H9 (cell line): ENCODE measurements around the gene MYB. TPM values are rescaled to one million over a fixed set of nuclear protein-coding genes. Genes with fewer than 3 reads are reported as not detected.

ENCODE experiments used
- DNase-seq: peaks from one replicate; pipeline ENCODE4 v3.0.0-alpha.2; 2017
- H2AFZ ChIP-seq: one replicate; pipeline ENCODE4 v1.6.1; 2013; ENCODE audit warnings: mild to moderate bottlenecking, low read length, control low read depth, moderate library complexity
- H2AK5ac ChIP-seq: 2 replicates; pipeline ENCODE4 v1.6.1; 2013; ENCODE audit warnings: low read length, control low read depth, mixed read lengths; ENCODE audit not compliant: insufficient read length
- H2BK120ac ChIP-seq: one replicate; pipeline ENCODE4 v1.6.1; 2013; ENCODE audit warnings: low read depth, mild to moderate bottlenecking, low read length, control low read depth, inconsistent platforms; ENCODE audit not compliant: poor library complexity, severe bottlenecking
- H2BK12ac ChIP-seq: 2 replicates; pipeline ENCODE4 v1.6.1; 2013; ENCODE audit warnings: low read length, control low read depth, mixed read lengths, low read depth; ENCODE audit not compliant: insufficient read length
- H2BK15ac ChIP-seq: 2 replicates; pipeline ENCODE4 v1.6.1; 2013; ENCODE audit warnings: low read depth, low read length, control low read depth
- H2BK20ac ChIP-seq: one replicate; pipeline ENCODE4 v1.6.1; 2013; ENCODE audit warnings: low read depth, mild to moderate bottlenecking, low read length, control low read depth, inconsistent platforms; ENCODE audit not compliant: poor library complexity, severe bottlenecking
- H2BK5ac ChIP-seq: 2 replicates; pipeline ENCODE4 v1.6.1; 2013; ENCODE audit warnings: low read length, control low read depth, mixed read lengths; ENCODE audit not compliant: insufficient read length
- H3K14ac ChIP-seq: 2 replicates; pipeline ENCODE4 v1.6.1; 2013; ENCODE audit warnings: low read length, control low read depth; ENCODE audit not compliant: insufficient read depth
- H3K18ac ChIP-seq: 2 replicates; pipeline ENCODE4 v1.6.1; 2013; ENCODE audit warnings: low read depth, mild to moderate bottlenecking, mixed read lengths, low read length, control low read depth; ENCODE audit not compliant: insufficient read length
- H3K23ac ChIP-seq: 2 replicates; pipeline ENCODE4 v1.6.1; 2013; ENCODE audit warnings: low read length, control low read depth, mixed read lengths, low read depth; ENCODE audit not compliant: insufficient read length
- H3K23me2 ChIP-seq: 2 replicates; pipeline ENCODE4 v1.6.1; 2013; ENCODE audit warnings: low read depth, mild to moderate bottlenecking, mixed read lengths, low read length, control low read depth; ENCODE audit not compliant: insufficient read length, poor library complexity, severe bottlenecking
- H3K27ac ChIP-seq: 2 replicates; pipeline ENCODE4 v1.5.1; 2013; ENCODE audit warnings: low read length, control low read depth, mixed read lengths, low read depth; ENCODE audit not compliant: insufficient read length
- H3K27me3 ChIP-seq: 2 replicates; pipeline ENCODE4 v1.6.1; 2013; ENCODE audit warnings: low read length, control low read depth, inconsistent platforms; ENCODE audit not compliant: insufficient read depth
- H3K4ac ChIP-seq: 2 replicates; pipeline ENCODE4 v1.6.1; 2013; ENCODE audit warnings: low read depth, mild to moderate bottlenecking, control low read depth, inconsistent platforms, low read length, moderate library complexity
- H3K4me1 ChIP-seq: 2 replicates; pipeline ENCODE4 v1.6.1; 2013; ENCODE audit warnings: low read length, control low read depth, inconsistent platforms; ENCODE audit not compliant: insufficient read depth
- H3K4me2 ChIP-seq: 2 replicates; pipeline ENCODE4 v1.6.1; 2013; ENCODE audit warnings: low read length, control low read depth, mixed read lengths; ENCODE audit not compliant: insufficient read length, insufficient read depth
- H3K56ac ChIP-seq: 2 replicates; pipeline ENCODE4 v1.6.1; 2013; ENCODE audit warnings: low read depth, mild to moderate bottlenecking, mixed read lengths, low read length, control low read depth; ENCODE audit not compliant: insufficient read length
- H3K79me1 ChIP-seq: 2 replicates; pipeline ENCODE4 v1.6.1; 2013; ENCODE audit warnings: low read depth, mild to moderate bottlenecking, moderate library complexity, low read length, control low read depth, inconsistent platforms; ENCODE audit not compliant: insufficient read depth, poor library complexity, severe bottlenecking
- H3K79me2 ChIP-seq: 2 replicates; pipeline ENCODE4 v1.6.1; 2013; ENCODE audit warnings: low read length, control low read depth, inconsistent platforms; ENCODE audit not compliant: insufficient read depth
- H3K9ac ChIP-seq: 2 replicates; pipeline ENCODE4 v1.6.1; 2013; ENCODE audit warnings: low read length, control low read depth, mixed read lengths; ENCODE audit not compliant: insufficient read length; ENCODE audit errors: extremely low read depth
- H3K9me3 ChIP-seq: one replicate; pipeline ENCODE4 v1.6.1; 2013; ENCODE audit warnings: low read depth, low read length, inconsistent platforms; ENCODE audit not compliant: control insufficient read depth
- H3T11ph ChIP-seq: one replicate; pipeline ENCODE4 v1.6.1; 2013; ENCODE audit warnings: mild to moderate bottlenecking, low read length, control low read depth, inconsistent platforms
- H4K20me1 ChIP-seq: one replicate; pipeline ENCODE4 v1.6.1; 2013; ENCODE audit not compliant: control insufficient read depth, insufficient read length, insufficient read depth
- H4K5ac ChIP-seq: 2 replicates; pipeline ENCODE4 v1.6.1; 2013; ENCODE audit warnings: low read depth, mild to moderate bottlenecking, mixed read lengths, low read length, control low read depth; ENCODE audit not compliant: insufficient read length
- H4K8ac ChIP-seq: replicated peaks from 2 replicates; pipeline ENCODE4 v1.6.1; 2013; ENCODE audit warnings: low read length, control low read depth, mixed read lengths, low read depth; ENCODE audit not compliant: insufficient read length
- H4K91ac ChIP-seq: 2 replicates; pipeline ENCODE4 v1.6.1; 2013; ENCODE audit warnings: low read depth, mild to moderate bottlenecking, moderate library complexity, mixed read lengths, low read length, control low read depth; ENCODE audit not compliant: insufficient read length
- H3K27ac Mint-ChIP-seq, 3 experiments: 2 replicates in 2 of 3; 3 replicates in 1 of 3; pipeline ENCODE4 v1.8.0; 2020 to 2021; ENCODE audit warnings: mixed read lengths in 3 of 3, mild to moderate bottlenecking in 1 of 3, moderate library complexity in 1 of 3
- H3K27me3 Mint-ChIP-seq: 2 replicates; pipeline ENCODE4 v1.8.0; 2021; ENCODE audit warnings: low read depth, mild to moderate bottlenecking, moderate library complexity, mixed read lengths
- H3K36me3 Mint-ChIP-seq, 3 experiments: 2 replicates in 2 of 3; 3 replicates in 1 of 3; pipeline ENCODE4 v1.8.0; 2020 to 2021; ENCODE audit warnings: low read depth in 3 of 3, mixed read lengths in 3 of 3; ENCODE audit not compliant: insufficient read depth in 1 of 3
- H3K4me1 Mint-ChIP-seq, 2 experiments: 2 replicates each; pipeline ENCODE4 v1.8.0; 2020; ENCODE audit warnings: mixed read lengths in 2 of 2
- H3K4me3 Mint-ChIP-seq, 2 experiments: 2 replicates in 1 of 2; 3 replicates in 1 of 2; pipeline ENCODE4 v1.8.0; 2020 to 2021; ENCODE audit warnings: mild to moderate bottlenecking in 2 of 2, mixed read lengths in 2 of 2, moderate library complexity in 1 of 2
- H3K9me3 Mint-ChIP-seq, 2 experiments: 2 replicates in 1 of 2; 3 replicates in 1 of 2; pipeline ENCODE4 v1.8.0; 2020; ENCODE audit warnings: mild to moderate bottlenecking in 2 of 2, mixed read lengths in 2 of 2, moderate library complexity in 1 of 2
- CTCF ChIP-seq: fragments of 200-600 bp; sonication (generic); conservative IDR thresholded peaks from 3 replicates; pipeline ENCODE4 v1.8.0; 2021; ENCODE audit warnings: antibody characterized with exemption, mild to moderate bottlenecking
- WGBS: extraction: QIAGEN DNeasy Blood & Tissue Kit; methylation state at CpG from one replicate; pipeline ENCODE4 v1.1.7; 2013; ENCODE audit warnings: missing lambda C conversion rate, low lambda C conversion rate, mixed read lengths; ENCODE audit not compliant: insufficient read length; ENCODE audit errors: extremely low coverage; 5-methylcytosine and 5-hydroxymethylcytosine counted together
- total RNA-seq: library from RNA; stranded (reverse); gene quantifications from 2 replicates; pipeline ENCODE4 v1.2.1, GENCODE V29; 2021

Gene MYB
- total RNA-seq, 1 experiment from 2014 or later = 5.8 TPM

- no peak overlapping the region for H4K8ac ChIP-seq
- WGBS = no CpG with 5 or more reads among the region's 3 CpGs
- no peak overlapping the region for H3K4me2 ChIP-seq
- H2BK20ac ChIP-seq = no peak overlapping the region
- H3K27me3 Mint-ChIP-seq = no peaks in the 10 kb centered on the region
- H3K36me3 Mint-ChIP-seq = no peaks in the 10 kb centered on the region
- no peak overlapping the region for H3K4ac ChIP-seq
- H3K9ac ChIP-seq = no peak overlapping the region
- H2BK15ac ChIP-seq = no peak overlapping the region
- H4K91ac ChIP-seq = no peak overlapping the region
- H4K5ac ChIP-seq = no peak overlapping the region
- H3K9me3 ChIP-seq = no peaks in the 10 kb centered on the region
- no peaks in the 10 kb centered on the region for H3K27me3 ChIP-seq
- no peak overlapping the region for H2AK5ac ChIP-seq
- no peak overlapping the region for H3K14ac ChIP-seq
- H2BK120ac ChIP-seq = no peak overlapping the region
- no peak overlapping the region for H3K23ac ChIP-seq
- no peaks in the 10 kb centered on the region for H3K23me2 ChIP-seq
- no peak overlapping the region for H3K27ac ChIP-seq
- H3K9me3 Mint-ChIP-seq = no peaks in the 10 kb centered on the region
- H3K79me2 ChIP-seq = no peaks in the 10 kb centered on the region
- no peak overlapping the region for H2BK5ac ChIP-seq
- no peak overlapping the region for H3K56ac ChIP-seq
- no peak overlapping the region for H3K4me3 Mint-ChIP-seq
- no peak for TF ChIP-seq CTCF
- no peak overlapping the region for H2AFZ ChIP-seq
- H3K79me1 ChIP-seq = no peaks in the 10 kb centered on the region
- H2BK12ac ChIP-seq = no peak overlapping the region
- H3K4me1 Mint-ChIP-seq = peaks cover 0 to 4% of the 10 kb centered on the region in 2 experiments; a peak in 1 of 4 replicates
- no peak overlapping the region for H3K27ac Mint-ChIP-seq
- H3K4me1 ChIP-seq = no peaks in the 10 kb centered on the region
- DNase-seq = no peak
- no peaks in the 10 kb centered on the region for H4K20me1 ChIP-seq
- no peak overlapping the region for H3K18ac ChIP-seq
- no peak overlapping the region for H3T11ph ChIP-seq
Measured at GRCh38 chr6:135166515-135166914, 14.6 kb upstream of the MYB start.
